ENCODE measurements around the gene SMOC2. TPM values are rescaled to one million over a fixed set of nuclear protein-coding genes. Genes with fewer than 3 reads are reported as not detected.
"Not testable (repeated sequence)": the region's sequence is repeated elsewhere in the genome, so short reads cannot be mapped to it uniquely, and the experiment has no call there.

The SMOC2 gene
- polyA plus RNA-seq, 1 of the 3 experiments (the other 2 are of a cell fraction): not detected

- POLR2A ChIA-PET: no interaction called here
- CTCF ChIA-PET: no interaction called here
- H3K4me2 ChIP-seq: no peak overlapping the region
- DNase-seq: no peak
- H3K79me2 ChIP-seq (ENCODE audit: insufficient read depth): no peaks in the 10 kb centered on the region
- H4K20me1 ChIP-seq (ENCODE audit: insufficient read depth): no peaks in the 10 kb centered on the region
- no peak overlapping the region for H3K4me3 ChIP-seq (ENCODE audit: low read depth in 2 of 2, low read length in 1 of 2)
- no peak overlapping the region for H3K27ac ChIP-seq (ENCODE audit: low read depth in 2 of 2, low read length in 1 of 2)
- no peak for TF ChIP-seq YY1 (IDR thresholded peaks at IDR 0.05; ENCODE audit: low read depth)
- no peak for TF ChIP-seq REST (IDR thresholded peaks at IDR 0.05; ENCODE audit: low read depth, low read length)
- TF ChIP-seq GABPA (IDR thresholded peaks at IDR 0.05; ENCODE audit: low read depth): no peak
- TF ChIP-seq NRF1 (IDR thresholded peaks at IDR 0.05; ENCODE audit: low read depth, low read length): no peak
- no peak for TF ChIP-seq GATA2 (CRISPR knock-in tag; IDR thresholded peaks at IDR 0.05)
- TF ChIP-seq CTCF (IDR thresholded peaks at IDR 0.05): no peak
- TF ChIP-seq RXRA (IDR thresholded peaks at IDR 0.05; ENCODE audit: borderline replicate concordance, low read depth): no peak
- no peak for TF ChIP-seq RCOR1 (IDR thresholded peaks at IDR 0.05; ENCODE audit: low read length)
- TF ChIP-seq RAD21 (IDR thresholded peaks at IDR 0.05; ENCODE audit: low read length): no peak
- TF ChIP-seq SIN3A (IDR thresholded peaks at IDR 0.05; ENCODE audit: borderline replicate concordance, low read depth, low read length): no peak
- TF ChIP-seq MEF2A (IDR thresholded peaks at IDR 0.05; ENCODE audit: borderline replicate concordance, low read depth): no peak
- no peak for TF ChIP-seq EP300 (IDR thresholded peaks at IDR 0.05; ENCODE audit: borderline replicate concordance in 1 of 2, low read depth in 1 of 2, low read length in 1 of 2)
- no peak for TF ChIP-seq FOXM1 (IDR thresholded peaks at IDR 0.05; ENCODE audit: low read depth)
- H2AFZ ChIP-seq (ENCODE audit: low read depth): no peak overlapping the region
- H3F3A ChIP-seq (replicated peaks; ENCODE audit: insufficient read depth): no peaks in the 10 kb centered on the region
- no peaks in the 10 kb centered on the region for H3K4me1 ChIP-seq (ENCODE audit: control insufficient read depth in 1 of 2, insufficient read depth in 2 of 2, low read depth in 1 of 2, low read length in 1 of 2)
- whole genome bisulfite sequencing (ENCODE audit: low lambda C conversion rate): 80% methylated on average over 19 of the region's 19 CpGs
- H3K36me3 ChIP-seq (replicated peaks in 1 of 2; ENCODE audit: control insufficient read depth in 1 of 2, insufficient read depth in 2 of 2, low read length in 1 of 2): no peaks in the 10 kb centered on the region
- no peaks in the 10 kb centered on the region for H3K9me3 ChIP-seq
- H3K9ac ChIP-seq: no peak overlapping the region
- no peaks in the 10 kb centered on the region for H3K9me2 ChIP-seq
- no peaks in the 10 kb centered on the region for H3K27me3 ChIP-seq (ENCODE audit: insufficient read depth)
These were observed 130.3 kb downstream of the SMOC2 start for GRCh38 chr6:168571268-168571667.

GRCh38 chr6:168573276-168573835, 132.4 kb downstream of the SMOC2 start:
- WGBS (ENCODE audit: low lambda C conversion rate): 56% methylated on average over 17 of the region's 28 CpGs
- not testable (repeated sequence) for H3K9me3 ChIP-seq

More at GRCh38 chr6:168573276-168573835, 132.4 kb downstream of the SMOC2 start:
- DNase-seq; H3K27me3 ChIP-seq (ENCODE audit: insufficient read depth); H4K20me1 ChIP-seq (ENCODE audit: insufficient read depth); H3K4me1 ChIP-seq (ENCODE audit: control insufficient read depth in 1 of 2, insufficient read depth in 2 of 2, low read depth in 1 of 2, low read length in 1 of 2); H3K9me2 ChIP-seq; H3K79me2 ChIP-seq (ENCODE audit: insufficient read depth); H3F3A ChIP-seq (replicated peaks; ENCODE audit: insufficient read depth); H2AFZ ChIP-seq (ENCODE audit: low read depth); H3K27ac ChIP-seq (ENCODE audit: low read depth in 2 of 2, low read length in 1 of 2); H3K36me3 ChIP-seq (replicated peaks in 1 of 2; ENCODE audit: control insufficient read depth in 1 of 2, insufficient read depth in 2 of 2, low read length in 1 of 2); H3K4me3 ChIP-seq (ENCODE audit: low read depth in 2 of 2, low read length in 1 of 2); CTCF ChIA-PET; H3K9ac ChIP-seq; POLR2A ChIA-PET; H3K4me2 ChIP-seq: not testable (repeated sequence)
